OCI-LY7 (cell line): ENCODE data around the gene DHX9. TPM values are rescaled to one million over a fixed set of nuclear protein-coding genes. Genes with fewer than 3 reads are reported as not detected.
A peak's percentile ranks its signal among the peaks of the same experiment; 100 is the strongest.

Experiments used
- Bru-seq: library from RNA; stranded (reverse); fragments of 400-500 nt; gene quantifications from one replicate; lab custom pipeline; 2021; lab: Mats Ljungman, UMichigan
- BruChase-seq, 2 experiments: library from RNA; stranded (reverse); fragments of 400-500 nt; gene quantifications; one replicate each; lab custom pipeline; 2021; lab: Mats Ljungman, UMichigan
- BruUV-seq: library from RNA; stranded (reverse); fragments of 400-500 nt; replicated peaks from 2 replicates; lab custom pipeline; 2021; lab: Mats Ljungman, UMichigan
- CTCF ChIA-PET: fragments of 300-600 bp; sonication (Branson Sonifier 250); formaldehyde crosslinking; loops from one replicate; lab custom pipeline; 2022; ENCODE audit warnings: antibody characterized with exemption; ENCODE audit not compliant: unreplicated experiment; lab: Charles Lee
- POLR2A ChIA-PET: fragments of 300-600 bp; sonication (Branson Sonifier 250); formaldehyde crosslinking; loops from one replicate; lab custom pipeline; 2022; ENCODE audit warnings: antibody characterized with exemption; lab: Charles Lee
- DNase-seq: peaks from one replicate; pipeline ENCODE4 v3.0.0-alpha.2; 2015; ENCODE audit warnings: low spot score
- H2AFZ ChIP-seq: fragments of 200-600 bp; sonication (generic), shearing (Covaris generic); 2 replicates; pipeline ENCODE4 v1.6.1; 2014; ENCODE audit warnings: mild to moderate bottlenecking, antibody characterized with exemption, low read length, moderate library complexity
- H3K27ac ChIP-seq: fragments of 200-600 bp; sonication (generic); 2 replicates; pipeline ENCODE4 v1.5.1; 2014; ENCODE audit warnings: mixed run types, low read depth, mild to moderate bottlenecking, moderate library complexity, low read length, inconsistent platforms; ENCODE audit not compliant: poor library complexity, severe bottlenecking
- H3K36me3 ChIP-seq: fragments of 200-600 bp; sonication (generic); 2 replicates; pipeline ENCODE4 v1.6.1; 2014; ENCODE audit warnings: mild to moderate bottlenecking, antibody characterized with exemption, low read length, moderate library complexity, mixed read lengths; ENCODE audit not compliant: insufficient read depth
- H3K4me1 ChIP-seq: fragments of 200-600 bp; sonication (generic); 2 replicates; pipeline ENCODE4 v1.5.1; 2014; ENCODE audit warnings: mild to moderate bottlenecking, low read length; ENCODE audit not compliant: insufficient read depth, poor library complexity, severe bottlenecking
- H3K4me2 ChIP-seq: fragments of 200-600 bp; sonication (generic); 2 replicates; pipeline ENCODE4 v1.6.1; 2014; ENCODE audit warnings: mild to moderate bottlenecking, low read length
- H3K4me3 ChIP-seq: fragments of 200-600 bp; sonication (generic); 2 replicates; pipeline ENCODE4 v1.5.1; 2014; ENCODE audit warnings: mild to moderate bottlenecking, low read depth, low read length; ENCODE audit not compliant: poor library complexity, severe bottlenecking
- H3K79me2 ChIP-seq: fragments of 200-600 bp; sonication (generic); 2 replicates; pipeline ENCODE4 v1.6.1; 2016; ENCODE audit warnings: low read depth, mild to moderate bottlenecking, low read length, moderate library complexity, mixed read lengths; ENCODE audit not compliant: insufficient read depth
- H3K9me2 ChIP-seq: fragments of 200-600 bp; sonication (generic); 2 replicates; pipeline ENCODE4 v1.6.1; 2016; ENCODE audit warnings: mild to moderate bottlenecking, low read length, mixed read lengths; ENCODE audit not compliant: insufficient read depth
- H3K9me3 ChIP-seq: fragments of 200-600 bp; sonication (generic); 2 replicates; pipeline ENCODE4 v1.6.1; 2014; ENCODE audit warnings: mild to moderate bottlenecking, mixed run types, low read length, mixed read lengths
- H4K20me1 ChIP-seq: fragments of 200-600 bp; sonication (generic); 2 replicates; pipeline ENCODE4 v1.6.1; 2014; ENCODE audit warnings: mild to moderate bottlenecking, antibody characterized with exemption, low read length, moderate library complexity, mixed read lengths; ENCODE audit not compliant: insufficient read depth
- CTCF ChIP-seq: fragments of 200-600 bp; sonication (generic); conservative IDR thresholded peaks from 2 replicates; pipeline ENCODE4 v1.5.1; 2014; ENCODE audit warnings: mild to moderate bottlenecking, antibody characterized with exemption, low read length, moderate library complexity, mixed read lengths
- EZH2phosphoT487 ChIP-seq: fragments of 200-600 bp; sonication (generic); IDR thresholded peaks from 2 replicates; pipeline ENCODE4 v1.6.1; 2018; ENCODE audit warnings: low read depth, borderline replicate concordance, mild to moderate bottlenecking, mixed run types, antibody characterized with exemption, low read length, moderate library complexity, mixed read lengths
- intact Hi-C: fragments of 100-400 bp; cut with micrococcal nuclease; formaldehyde crosslinking; loops from one replicate; pipeline ENCODE4 v1.10.0; 2022; ENCODE audit not compliant: unreplicated experiment
- long read RNA-seq: library from polyadenylated mRNA; stranded (forward); transcript quantifications from one replicate; pipeline ENCODE4 v2.0.0, GENCODE V29; 2022
- total RNA-seq, 2 experiments: library from RNA; depleted of rRNA in 1 of 2; stranded (reverse); fragments of >200 nt in 1 of 2; shearing (Covaris generic) in 1 of 2; gene quantifications; 2 replicates each; pipeline ENCODE4 v1.2.3, GENCODE V29; 2014 to 2022

Gene DHX9
- total RNA-seq (2014; rRNA removed; shearing (Covaris generic)) (217 and 276 TPM in 2 replicates), total RNA-seq (2022) (251 and 271 TPM in 2 replicates), Bru-seq, nascent RNA (percentile 99 among the genes with signal in this experiment), BruChase-seq, experiment 1, labeled RNA remaining after a 6-hour chase (percentile 98 among the genes with signal in this experiment), BruChase-seq, experiment 2, labeled RNA remaining after a 2-hour chase (percentile 96 among the genes with signal in this experiment)
- long read RNA-seq, full-length matches to known transcripts: 187 of 258 reads
- long read RNA-seq, partial matches to known transcripts: 42 of 258 reads
- long read RNA-seq, other reads (novel, unspliced or antisense): 29 of 258 reads

- TF ChIP-seq CTCF (peak; percentile 55), EZH2phosphoT487 (no peak)
- BruUV-seq: TSS peak; percentile 23
- POLR2A ChIA-PET: interaction anchor here (0.7 to 2.1 kb wide), 7 partner anchors 10 to 810 kb away, joined by 3 to 14 read pairs (median 3); no protein-coding TSS in a partner anchor
Measured at GRCh38 chr1:182839209-182840066, at the start of gene DHX9. TSS of gene DHX9 (plus strand) at chr1:182839347. CDS start at chr1:182842567, 3,220 bp downstream.

GRCh38 chr1:182791281-182792179 is 47.6 kb upstream of the DHX9 start:
- CTCF ChIA-PET: interaction anchor here (0.6 kb wide), 1 partner anchor 511 kb away, joined by 4 read pairs; no protein-coding TSS in a partner anchor
- TF ChIP-seq CTCF (no peak), EZH2phosphoT487 (no peak)
- H3K4me2 ChIP-seq: no peak overlapping the region
- H3K9me3 ChIP-seq: no peaks in the 10 kb centered on the region
- no peak overlapping the region for H3K27ac ChIP-seq
- H3K9me2 ChIP-seq: no peaks in the 10 kb centered on the region
- no peaks in the 10 kb centered on the region for H3K79me2 ChIP-seq
- H2AFZ ChIP-seq: no peak overlapping the region
- intact Hi-C loops: no loop called here
- BruUV-seq: no TSS peak
- H3K4me1 ChIP-seq: peaks cover 23% of the 10 kb centered on the region
- no peaks in the 10 kb centered on the region for H4K20me1 ChIP-seq
- DNase-seq: no peak
- no peaks in the 10 kb centered on the region for H3K36me3 ChIP-seq
- POLR2A ChIA-PET: interaction anchor here (0.7 to 3.6 kb wide), 8 partner anchors 10 to 307 kb away, joined by 3 to 17 read pairs (median 4); no protein-coding TSS in a partner anchor
- no peak overlapping the region for H3K4me3 ChIP-seq

More at GRCh38 chr1:182839209-182840066, at the start of gene DHX9:
- Histone ChIP-seq H3K36me3 (peaks cover 46% of the 10 kb centered on the region), H2AFZ (peak within 1 kb of the TSS; percentile 98), H4K20me1 (peaks cover 38% of the 10 kb centered on the region), H3K27ac (peak within 1 kb of the TSS; percentile 87), H3K4me3 (peak within 1 kb of the TSS; percentile 98), H3K9me2 (no peaks in the 10 kb centered on the region), H3K9me3 (no peaks in the 10 kb centered on the region), H3K79me2 (peaks cover 53% of the 10 kb centered on the region), H3K4me1 (peaks cover 35% of the 10 kb centered on the region), H3K4me2 (peak within 1 kb of the TSS; percentile 100)
- intact Hi-C loops: loop anchor here (2.0 to 10.0 kb wide), 3 partner anchors 51 to 635 kb away; partner anchors contain the start of genes LAMC1, NPL and SMG7
- CTCF ChIA-PET: no interaction called here
- peak; percentile 95 for DNase-seq
